ENCODE data around the gene FAM161A. TPM values are rescaled to one million over a fixed set of nuclear protein-coding genes. Genes with fewer than 3 reads are reported as not detected.
"Not testable (repeated sequence)": the region's sequence is repeated elsewhere in the genome, so short reads cannot be mapped to it uniquely, and the experiment has no call there.

Gene FAM161A
- total RNA-seq, 1 experiment from 2014 or later, result 12.3 TPM

DNA sequence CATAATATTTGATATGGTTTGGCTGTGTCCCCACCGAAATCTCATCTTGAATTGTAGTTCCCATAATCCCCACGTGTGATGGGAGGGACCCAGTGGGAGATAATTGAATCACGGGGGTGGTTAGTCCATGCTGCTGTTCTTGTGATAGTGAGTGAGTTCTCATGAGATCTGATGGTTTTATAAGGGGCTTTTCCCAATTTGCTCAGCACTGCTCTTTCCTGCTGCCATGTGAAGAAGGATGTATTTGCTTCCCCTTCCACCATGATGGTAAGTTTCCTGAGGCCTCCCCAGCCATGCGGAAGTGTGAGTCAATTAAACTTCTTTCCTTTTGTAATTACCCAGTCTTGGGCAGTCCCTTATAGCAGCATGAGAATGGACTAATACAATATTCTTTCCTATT, 56.4 kb downstream of the FAM161A start:
- DNase-seq (ENCODE audit: low read depth, low spot score); in situ Hi-C loops (cut with HindIII; ENCODE audit: low pct_unique_long_range_greater_than_20kb, low sequenced_read_pairs): not testable (repeated sequence)

DNA sequence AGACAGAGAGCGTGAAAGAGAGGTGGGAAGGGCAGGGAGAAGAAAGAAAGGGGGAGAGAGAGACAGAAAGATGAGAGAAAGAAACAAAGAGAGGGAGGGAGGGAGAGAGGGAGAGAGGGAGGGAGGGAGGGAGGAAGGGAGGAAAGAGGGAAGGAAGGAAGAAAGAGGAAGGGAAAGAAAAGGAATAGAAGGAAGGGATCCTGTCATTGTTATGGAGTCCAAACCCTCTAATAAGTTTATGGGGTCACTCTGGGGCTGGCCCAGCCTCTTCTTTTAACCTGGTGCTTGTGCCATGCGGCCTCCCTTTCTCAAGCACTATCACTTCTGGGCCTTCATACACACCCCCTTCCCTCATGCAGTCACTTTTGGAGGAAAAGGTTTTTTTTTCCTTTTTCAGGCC, 58.5 kb downstream of the FAM161A start:
- in situ Hi-C loops (cut with HindIII; ENCODE audit: low pct_unique_long_range_greater_than_20kb, low sequenced_read_pairs), result no loop called here
- DNase-seq (ENCODE audit: low read depth, low spot score), result no peak

DNA sequence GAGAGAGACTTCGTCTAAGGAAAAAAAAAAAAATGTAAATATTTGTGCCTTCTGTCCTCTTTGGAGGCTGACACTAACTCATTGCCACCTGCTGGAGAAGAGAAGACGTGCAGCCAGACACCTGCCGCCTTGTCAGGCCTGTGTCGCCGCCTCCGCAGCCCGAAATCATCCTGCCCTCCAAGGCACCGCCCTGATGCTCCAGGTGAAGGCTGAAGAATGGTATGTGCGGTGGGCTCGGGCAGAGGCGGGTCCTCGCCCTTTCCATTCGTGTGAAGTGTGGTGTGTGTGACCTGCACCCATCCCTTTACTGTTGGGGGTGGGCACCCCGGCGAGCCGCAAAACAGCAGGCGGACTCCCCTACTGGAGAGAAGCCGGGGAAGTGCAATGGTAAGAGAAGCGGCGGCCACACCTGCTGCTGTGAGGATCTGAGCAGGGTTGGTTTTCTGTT, 60.4 kb downstream of the FAM161A start:
- in situ Hi-C loops (cut with HindIII; ENCODE audit: low pct_unique_long_range_greater_than_20kb, low sequenced_read_pairs), result no loop called here
- DNase-seq (ENCODE audit: low read depth, low spot score), result peak; percentile 75

DNA sequence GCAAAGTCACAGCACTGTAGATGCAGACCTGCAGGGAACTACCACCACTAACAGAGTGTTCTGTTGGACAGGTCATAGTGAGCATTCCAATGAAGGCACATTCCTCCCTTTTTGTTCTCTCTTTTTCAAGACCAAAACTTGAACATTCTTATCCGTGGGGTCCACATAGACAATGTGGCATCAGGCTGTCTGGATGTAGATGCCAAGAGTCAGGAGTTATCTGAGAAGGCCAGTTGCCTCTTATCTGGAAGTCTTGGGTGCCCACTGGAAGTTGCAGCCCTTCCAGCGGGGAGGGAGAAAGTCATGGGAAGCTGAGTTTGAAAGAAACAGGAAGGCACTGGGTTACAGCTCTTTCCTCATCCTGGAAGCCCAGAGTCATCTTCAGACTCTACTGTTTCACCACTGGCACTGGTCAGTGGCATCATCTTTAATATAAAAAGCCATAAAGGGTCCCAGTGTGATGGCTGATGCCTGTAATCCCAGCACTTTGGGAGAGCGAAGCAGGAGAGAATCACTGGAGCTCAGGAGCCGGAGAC, 61.4 kb downstream of the FAM161A start:
- in situ Hi-C loops (cut with HindIII; ENCODE audit: low pct_unique_long_range_greater_than_20kb, low sequenced_read_pairs), result no loop called here

DNA sequence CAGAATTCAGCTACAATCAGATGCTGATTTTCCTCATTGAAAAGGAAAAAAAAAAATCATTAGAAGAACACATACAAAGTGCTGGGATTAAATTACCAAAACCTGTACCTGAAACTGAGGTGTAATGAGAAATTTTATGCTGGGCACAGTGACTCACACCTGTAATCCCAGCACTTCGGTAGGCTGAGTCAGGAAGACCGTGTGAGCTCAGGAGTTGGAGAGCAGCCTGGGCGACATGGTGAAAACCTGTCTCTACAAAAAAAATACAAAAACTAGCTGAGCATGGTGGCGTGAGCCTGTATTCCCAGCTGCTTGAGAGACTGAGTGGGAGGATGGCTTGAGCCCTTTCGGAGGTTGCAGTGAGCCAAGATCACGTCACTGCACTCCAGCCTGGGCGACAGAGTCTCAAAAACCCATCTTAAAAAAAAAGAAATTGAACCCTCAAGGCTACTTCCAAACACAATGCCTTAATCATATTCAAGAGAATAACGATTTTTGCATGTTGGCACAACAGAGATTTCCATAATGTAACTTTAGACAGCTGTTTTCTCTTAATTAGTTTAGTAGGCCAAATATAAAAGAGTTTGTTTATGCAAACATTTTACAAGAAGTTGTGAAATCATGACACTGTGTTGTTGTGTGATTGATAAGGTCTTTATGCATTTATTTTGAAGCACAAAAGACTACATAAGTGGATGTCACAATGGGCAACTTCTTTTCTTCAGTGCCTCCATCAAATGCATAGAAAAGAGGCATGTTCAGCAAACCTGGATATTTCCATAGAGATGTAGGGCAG, 63.9 kb downstream of the FAM161A start:
- in situ Hi-C loops (cut with HindIII; ENCODE audit: low pct_unique_long_range_greater_than_20kb, low sequenced_read_pairs), result no loop called here
- DNase-seq (ENCODE audit: low read depth, low spot score), result no peak

More for the DNA sequence above, 61.4 kb downstream of the FAM161A start:
- DNase-seq (ENCODE audit: low read depth, low spot score), result no peak

DNA sequence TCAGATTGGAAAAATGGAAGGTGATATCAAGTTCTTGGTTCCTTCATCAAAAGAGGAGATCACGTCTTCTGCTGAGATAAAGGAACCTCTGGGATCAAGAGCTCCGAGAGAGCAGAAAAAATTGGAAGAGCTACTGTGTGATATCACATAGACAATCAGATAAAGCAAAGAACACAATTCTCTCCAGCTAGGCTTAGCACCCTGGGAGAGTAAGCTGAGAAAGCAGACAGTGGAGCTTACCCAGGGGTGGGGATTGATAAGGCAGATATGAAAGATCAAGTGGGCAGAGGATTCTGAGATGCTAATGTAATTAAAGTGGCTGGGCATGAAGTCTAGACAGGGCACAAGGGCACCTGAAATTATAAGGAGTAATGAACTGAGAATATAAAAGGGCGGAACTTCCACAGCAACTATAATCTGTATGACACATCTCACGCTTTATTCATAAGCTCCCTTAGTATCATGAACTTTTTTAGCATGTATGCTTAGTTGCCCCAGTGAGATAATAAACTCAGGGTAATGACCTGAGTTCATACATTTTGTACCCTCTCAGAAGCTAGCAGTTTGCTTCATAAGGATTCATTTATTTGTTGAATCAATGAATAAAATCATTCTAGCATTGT, 65.8 kb downstream of the FAM161A start:
- DNase-seq (ENCODE audit: low read depth, low spot score), result no peak
- in situ Hi-C loops (cut with HindIII; ENCODE audit: low pct_unique_long_range_greater_than_20kb, low sequenced_read_pairs), result no loop called here

DNA sequence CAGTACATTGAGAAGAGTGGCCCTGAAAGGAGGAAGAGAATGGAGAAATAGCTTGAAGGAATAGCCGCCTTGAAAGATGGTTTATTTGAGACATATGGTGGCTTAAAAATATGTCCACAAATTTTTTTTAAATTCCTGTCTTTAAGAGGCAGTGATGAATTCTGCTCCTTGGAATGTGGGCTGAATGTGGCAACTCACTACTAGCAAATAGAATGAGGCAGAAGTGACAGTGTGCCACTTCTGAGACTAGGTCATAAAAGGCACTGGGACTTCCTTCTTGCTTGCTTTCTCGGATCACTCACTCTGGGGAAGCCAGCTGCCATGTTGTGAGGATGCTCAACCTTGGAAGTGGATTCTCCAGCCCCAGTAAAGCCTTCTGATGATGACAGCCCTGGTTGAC, 67.0 kb downstream of the FAM161A start:
- in situ Hi-C loops (cut with HindIII; ENCODE audit: low pct_unique_long_range_greater_than_20kb, low sequenced_read_pairs), result no loop called here
- no peak for DNase-seq (ENCODE audit: low read depth, low spot score)

DNA sequence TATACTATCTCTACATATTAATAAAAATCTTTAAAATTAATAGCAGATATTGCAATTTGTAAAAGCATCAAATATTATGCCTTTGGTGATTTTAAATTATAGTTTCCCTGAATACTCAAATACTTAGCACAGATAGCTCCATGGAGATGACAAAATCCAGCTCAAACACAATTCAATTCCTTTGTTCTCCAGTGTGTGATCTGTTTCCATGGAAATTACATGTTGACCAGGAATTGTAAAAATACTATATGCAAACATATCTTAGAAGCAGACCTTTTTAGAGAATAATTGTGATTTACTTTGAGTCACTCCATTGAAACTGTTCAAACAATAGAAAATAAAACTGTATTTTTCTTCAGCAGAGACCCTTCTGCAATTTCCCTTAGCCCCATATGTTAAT, 68.3 kb downstream of the FAM161A start:
- DNase-seq (ENCODE audit: low read depth, low spot score), result no peak
- in situ Hi-C loops (cut with HindIII; ENCODE audit: low pct_unique_long_range_greater_than_20kb, low sequenced_read_pairs), result no loop called here

DNA sequence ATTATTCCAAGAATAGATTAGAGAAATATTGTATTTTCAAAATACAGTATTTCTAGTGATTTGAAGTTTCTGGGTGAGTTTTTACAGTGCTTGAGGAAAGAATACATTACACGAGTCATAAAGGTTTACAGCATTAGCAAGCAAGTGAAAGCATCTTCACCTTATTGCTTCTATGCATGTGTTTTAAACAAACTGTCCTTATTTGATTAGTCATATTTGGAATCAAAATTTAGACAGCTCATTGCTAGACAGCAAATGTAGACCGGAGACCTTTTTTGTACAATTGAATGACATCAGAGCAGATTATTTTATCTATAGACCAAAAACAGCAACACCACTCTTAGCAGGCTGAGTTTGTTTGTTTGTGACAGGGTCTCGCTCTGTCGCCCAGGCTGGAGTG, 69.2 kb downstream of the FAM161A start:
- DNase-seq (ENCODE audit: low read depth, low spot score), result no peak
- in situ Hi-C loops (cut with HindIII; ENCODE audit: low pct_unique_long_range_greater_than_20kb, low sequenced_read_pairs), result no loop called here

DNA sequence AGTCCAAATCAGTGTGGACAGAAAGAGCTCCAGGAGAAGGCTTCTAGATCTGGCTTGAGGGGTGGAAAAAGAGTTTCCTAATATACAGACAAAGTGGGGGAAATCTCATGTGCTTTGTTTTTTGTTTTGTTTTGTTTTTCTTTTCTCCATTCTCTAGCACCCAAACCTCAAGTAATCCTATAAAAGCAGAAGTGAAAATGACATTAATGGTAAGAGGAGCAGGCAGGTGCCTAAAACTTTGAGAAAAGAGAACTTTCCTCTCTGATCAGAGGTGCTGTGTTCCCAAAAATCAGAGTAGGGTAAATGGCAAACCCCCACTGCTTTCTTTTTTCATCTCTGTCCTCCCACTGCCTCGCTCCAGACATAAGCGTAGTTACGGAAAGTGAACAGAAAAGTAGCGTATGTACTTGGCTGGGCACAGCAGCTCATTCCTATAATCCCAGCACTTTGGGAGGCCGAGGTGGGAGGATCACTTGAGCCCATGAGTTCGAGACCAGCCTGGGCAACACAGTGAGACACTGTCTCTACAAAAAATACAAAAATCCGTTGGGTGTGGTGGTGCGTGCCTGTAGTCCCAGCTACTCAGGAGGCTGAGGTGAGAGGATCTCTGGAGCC, 77.8 kb downstream of the FAM161A start:
- no peak for DNase-seq (ENCODE audit: low read depth, low spot score)
- in situ Hi-C loops (cut with HindIII; ENCODE audit: low pct_unique_long_range_greater_than_20kb, low sequenced_read_pairs), result no loop called here

Small RNA genes lying within 50 kb of the gene (small RNA-seq; reads per million reads assigned to genes)
- 0 reads per million in 2 experiments for gene RPS24P7

Other genes with a start within 250 kb of the FAM161A start
- gene CCT4, start 34.6 kb upstream of the FAM161A start, total RNA-seq (2014; rRNA removed; shearing (Covaris generic)), result 456 and 499 TPM in 2 replicates
- 51.2 and 54.1 TPM in 2 replicates for gene COMMD1, start 51.6 kb upstream of the FAM161A start, total RNA-seq (2014; rRNA removed; shearing (Covaris generic))

Data from SK-MEL-5 (cell line).